ENCODE data around the gene ITGB2.

DNA sequence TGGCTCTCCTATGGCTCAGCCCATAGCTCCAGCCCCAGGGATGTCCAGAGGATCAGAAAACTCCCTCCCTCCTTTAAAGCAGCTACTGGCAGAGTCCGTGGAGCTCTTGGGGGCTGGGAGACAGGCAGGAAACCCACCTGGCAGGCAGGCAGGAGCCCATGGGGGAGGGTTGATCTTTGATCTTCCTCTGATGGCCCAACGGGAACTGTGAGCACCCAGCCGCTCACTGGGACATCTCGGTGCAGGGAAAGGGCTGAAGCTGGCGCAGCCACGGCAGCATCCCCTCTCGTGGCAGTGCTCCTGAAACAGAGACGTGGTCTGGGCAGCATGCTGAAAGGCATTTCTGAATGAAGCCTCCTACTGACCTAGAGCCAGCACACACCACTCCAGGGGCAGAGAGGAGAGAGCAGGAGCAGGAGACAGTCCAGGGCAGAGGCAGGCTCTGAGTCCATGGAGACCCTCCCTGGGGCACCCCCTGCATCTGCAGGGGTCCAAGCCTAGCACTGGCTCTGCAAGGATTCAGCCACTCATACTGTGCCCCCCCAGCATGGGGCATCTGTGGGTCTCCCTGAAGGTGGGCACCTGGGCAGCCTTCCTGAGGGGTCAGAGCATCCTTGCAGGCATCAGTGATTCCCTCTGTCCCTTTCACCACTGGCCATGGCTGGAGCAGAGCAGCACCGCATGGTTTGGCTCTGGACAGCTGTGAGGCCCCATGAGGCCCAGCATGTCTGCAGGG, 14.3 kb upstream of the ITGB2 start:
- TF ChIP-seq, protein P1, sequence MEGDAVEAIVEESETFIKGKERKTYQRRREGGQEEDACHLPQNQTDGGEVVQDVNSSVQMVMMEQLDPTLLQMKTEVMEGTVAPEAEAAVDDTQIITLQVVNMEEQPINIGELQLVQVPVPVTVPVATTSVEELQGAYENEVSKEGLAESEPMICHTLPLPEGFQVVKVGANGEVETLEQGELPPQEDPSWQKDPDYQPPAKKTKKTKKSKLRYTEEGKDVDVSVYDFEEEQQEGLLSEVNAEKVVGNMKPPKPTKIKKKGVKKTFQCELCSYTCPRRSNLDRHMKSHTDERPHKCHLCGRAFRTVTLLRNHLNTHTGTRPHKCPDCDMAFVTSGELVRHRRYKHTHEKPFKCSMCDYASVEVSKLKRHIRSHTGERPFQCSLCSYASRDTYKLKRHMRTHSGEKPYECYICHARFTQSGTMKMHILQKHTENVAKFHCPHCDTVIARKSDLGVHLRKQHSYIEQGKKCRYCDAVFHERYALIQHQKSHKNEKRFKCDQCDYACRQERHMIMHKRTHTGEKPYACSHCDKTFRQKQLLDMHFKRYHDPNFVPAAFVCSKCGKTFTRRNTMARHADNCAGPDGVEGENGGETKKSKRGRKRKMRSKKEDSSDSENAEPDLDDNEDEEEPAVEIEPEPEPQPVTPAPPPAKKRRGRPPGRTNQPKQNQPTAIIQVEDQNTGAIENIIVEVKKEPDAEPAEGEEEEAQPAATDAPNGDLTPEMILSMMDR (IDR thresholded peaks at IDR 0.05) = no peak
- TF ChIP-seq RXRA (IDR thresholded peaks at IDR 0.05; ENCODE audit: borderline replicate concordance, low read depth) (no peak), EZH2phosphoT487 (IDR thresholded peaks at IDR 0.05; ENCODE audit: borderline replicate concordance, low read depth) (no peak), POLR2AphosphoS5 (IDR thresholded peaks at IDR 0.05; ENCODE audit: low read depth, low read length) (no peak), JUND (IDR thresholded peaks at IDR 0.05) (no peak), ELF1 (IDR thresholded peaks at IDR 0.05) (no peak), MXI1 (IDR thresholded peaks at IDR 0.05; ENCODE audit: low read depth, low read length) (no peak), TAF1 (IDR thresholded peaks at IDR 0.05; ENCODE audit: borderline replicate concordance, low read depth, low read length) (no peak), SIN3A (IDR thresholded peaks at IDR 0.05; ENCODE audit: borderline replicate concordance, low read depth, low read length) (no peak), TEAD4 (IDR thresholded peaks at IDR 0.05; ENCODE audit: borderline replicate concordance, insufficient read depth) (no peak)
